Endodermal cell (in vitro differentiated cells): Measurements from ENCODE around the gene ENGASE. TPM values are rescaled to one million over a fixed set of nuclear protein-coding genes. Genes with fewer than 3 reads are reported as not detected.

Experiments used
- DNase-seq: peaks from one replicate; pipeline ENCODE4 v3.0.0-alpha.2; 2017
- H3K27ac ChIP-seq: 2 replicates; pipeline ENCODE4 v1.5.1; 2013; ENCODE audit warnings: mild to moderate bottlenecking, low read depth, low read length, moderate library complexity
- H3K27me3 ChIP-seq: 2 replicates; pipeline ENCODE4 v1.6.1; 2013; ENCODE audit warnings: mild to moderate bottlenecking, low read length, moderate library complexity; ENCODE audit not compliant: insufficient read depth, control insufficient read depth, poor library complexity, severe bottlenecking
- H3K36me3 ChIP-seq: 2 replicates; pipeline ENCODE4 v1.7.0; 2013; ENCODE audit warnings: mild to moderate bottlenecking, low read length, moderate library complexity; ENCODE audit not compliant: control insufficient read depth, insufficient read depth
- H3K4me1 ChIP-seq: one replicate; pipeline ENCODE4 v1.7.0; 2013; ENCODE audit warnings: low read length; ENCODE audit not compliant: control insufficient read depth, insufficient read depth
- H3K4me3 ChIP-seq: 2 replicates; pipeline ENCODE4 v1.5.1; 2013; ENCODE audit warnings: mild to moderate bottlenecking, low read length, moderate library complexity
- H3K9ac ChIP-seq: 2 replicates; pipeline ENCODE4 v1.6.1; 2013; ENCODE audit warnings: mild to moderate bottlenecking, low read length, moderate library complexity; ENCODE audit not compliant: poor library complexity, severe bottlenecking; ENCODE audit errors: extremely low read depth
- H3K9me3 ChIP-seq: 2 replicates; pipeline ENCODE4 v1.6.1; 2013; ENCODE audit warnings: mild to moderate bottlenecking, low read length, moderate library complexity; ENCODE audit not compliant: control insufficient read depth
- H3K27ac Mint-ChIP-seq: 2 replicates; pipeline ENCODE4 v1.8.0; 2020; ENCODE audit warnings: mixed read lengths
- H3K27me3 Mint-ChIP-seq: 2 replicates; pipeline ENCODE4 v1.8.0; 2021; ENCODE audit warnings: mild to moderate bottlenecking, mixed read lengths; ENCODE audit not compliant: insufficient read depth
- H3K36me3 Mint-ChIP-seq: 2 replicates; pipeline ENCODE4 v1.8.0; 2020; ENCODE audit warnings: low read depth, mixed read lengths
- H3K4me1 Mint-ChIP-seq: 2 replicates; pipeline ENCODE4 v1.8.0; 2020; ENCODE audit warnings: mixed read lengths
- H3K4me3 Mint-ChIP-seq: 2 replicates; pipeline ENCODE4 v1.8.0; 2020; ENCODE audit warnings: mild to moderate bottlenecking, moderate library complexity, mixed read lengths
- H3K9me3 Mint-ChIP-seq: 2 replicates; pipeline ENCODE4 v1.8.0; 2020; ENCODE audit warnings: mild to moderate bottlenecking, mixed read lengths
- CTCF ChIP-seq: fragments of 200-600 bp; sonication (generic); conservative IDR thresholded peaks from 2 replicates; pipeline ENCODE4 v1.5.0; 2021; ENCODE audit warnings: antibody characterized with exemption, mild to moderate bottlenecking
- WGBS, 2 experiments: methylation state at CpG; one replicate each; pipeline versions ENCODE4 v1.1.5 to v1.1.7; 2013; ENCODE audit warnings: missing lambda C conversion rate in 2 of 2, mixed read lengths in 1 of 2; ENCODE audit not compliant: insufficient coverage in 1 of 2, insufficient read length in 1 of 2; 5-methylcytosine and 5-hydroxymethylcytosine counted together
- total RNA-seq, 2 donors: library from RNA; stranded (reverse); fragmentation: NEBNext Ultra II Directional in 1 of 2; extraction: Animal tissue kit (Norgen Biotek cat#: 25700) in 1 of 2; gene quantifications; 2 replicates in 1 of 2; 3 replicates in 1 of 2; pipeline ENCODE4 v1.2.1, GENCODE V29; 2021

Gene ENGASE
- total RNA-seq, 2 donors from 2014 or later, result 40.8 to 42.0 TPM

- Histone ChIP-seq H3K9ac (no peak overlapping the region), H3K4me1 (no peaks in the 10 kb centered on the region), H3K36me3 (no peaks in the 10 kb centered on the region), H3K27ac (no peak overlapping the region), H3K27me3 (no peaks in the 10 kb centered on the region), H3K4me3 (no peak overlapping the region), H3K9me3 (no peaks in the 10 kb centered on the region)
- TF ChIP-seq CTCF, result no peak
- Mint-ChIP-seq H3K36me3 (no peaks in the 10 kb centered on the region), H3K9me3 (no peaks in the 10 kb centered on the region), H3K4me3 (no peak overlapping the region), H3K27ac (no peak overlapping the region), H3K4me1 (no peaks in the 10 kb centered on the region), H3K27me3 (no peaks in the 10 kb centered on the region)
- no peak for DNase-seq
- WGBS, 2 experiments, result 40 to 87% methylated on average over 1 to 7 of the region's 7 CpGs
These were observed 59.4 kb downstream of the ENGASE start for GRCh38 chr17:79133985-79134384.

GRCh38 chr17:79135011-79135410, 60.4 kb downstream of the ENGASE start:
- Histone ChIP-seq H3K27ac (no peak overlapping the region), H3K9me3 (no peaks in the 10 kb centered on the region), H3K27me3 (no peaks in the 10 kb centered on the region), H3K4me3 (no peak overlapping the region), H3K36me3 (no peaks in the 10 kb centered on the region), H3K9ac (no peak overlapping the region), H3K4me1 (no peaks in the 10 kb centered on the region)
- DNase-seq, result no peak
- no peaks in the 10 kb centered on the region for H3K36me3 Mint-ChIP-seq
- no peak overlapping the region for H3K27ac Mint-ChIP-seq
- no peak for TF ChIP-seq CTCF
- 92 to 100% methylated on average over 6 to 9 of the region's 9 CpGs for WGBS, 2 experiments
- H3K4me1 Mint-ChIP-seq, result no peaks in the 10 kb centered on the region
- no peaks in the 10 kb centered on the region for H3K9me3 Mint-ChIP-seq
- H3K4me3 Mint-ChIP-seq, result no peak overlapping the region
- H3K27me3 Mint-ChIP-seq, result no peaks in the 10 kb centered on the region

- no peaks in the 10 kb centered on the region for H3K27me3 ChIP-seq
- no peak overlapping the region for H3K27ac Mint-ChIP-seq
- H3K36me3 ChIP-seq, result no peaks in the 10 kb centered on the region
- no peak overlapping the region for H3K4me3 Mint-ChIP-seq
- 88 to 89% methylated on average over 12 to 24 of the region's 24 CpGs for WGBS, 2 experiments
- H3K9ac ChIP-seq, result no peak overlapping the region
- H3K27ac ChIP-seq, result no peak overlapping the region
- no peaks in the 10 kb centered on the region for H3K9me3 ChIP-seq
- H3K4me1 ChIP-seq, result no peaks in the 10 kb centered on the region
- H3K36me3 Mint-ChIP-seq, result no peaks in the 10 kb centered on the region
- no peak for DNase-seq
- no peak overlapping the region for H3K4me3 ChIP-seq
- no peaks in the 10 kb centered on the region for H3K27me3 Mint-ChIP-seq
- no peaks in the 10 kb centered on the region for H3K9me3 Mint-ChIP-seq
- no peaks in the 10 kb centered on the region for H3K4me1 Mint-ChIP-seq
- no peak for TF ChIP-seq CTCF
These were observed 61.2 kb downstream of the ENGASE start for GRCh38 chr17:79135628-79136405.

Other genes starting within 250 kb of the ENGASE start
- 10 to 100 TPM; 57.1 to 62.5 TPM for gene USP36, start 234.0 kb upstream of the ENGASE start, total RNA-seq
- gene CEP295NL, start 171.6 kb upstream of the ENGASE start, total RNA-seq, result 1 to 10 TPM in 1 of 2 donors, under 1 TPM in 1; 0.97 to 2.2 TPM
- 10 to 100 TPM; 36.9 to 42.7 TPM for gene TIMP2, start 149.4 kb upstream of the ENGASE start, total RNA-seq
- 10 to 100 TPM; 23.3 to 71.4 TPM for gene LGALS3BP, start 94.9 kb upstream of the ENGASE start, total RNA-seq
- gene CANT1, start 65.1 kb upstream of the ENGASE start, total RNA-seq, result 10 to 100 TPM; 57.5 to 61.8 TPM
- 10 to 100 TPM; 16.0 to 16.5 TPM for gene C1QTNF1, start 50.7 kb upstream of the ENGASE start, total RNA-seq